NCI-H345 treated with DMSO at 0.1 percent for 48 hours (cell line): ENCODE measurements around the gene CRTAC1.
A peak's percentile ranks its signal among the peaks of the same experiment; 100 is the strongest.

Experiments used
- DNase-seq: peaks from one replicate; lab custom pipeline; 2025; ENCODE audit not compliant: unreplicated experiment; lab: John Stamatoyannopoulos, UW

The CRTAC1 gene

GRCh38 chr10:97924678-97925077 is 105.7 kb downstream of the CRTAC1 start:
- no peak for DNase-seq

DNA sequence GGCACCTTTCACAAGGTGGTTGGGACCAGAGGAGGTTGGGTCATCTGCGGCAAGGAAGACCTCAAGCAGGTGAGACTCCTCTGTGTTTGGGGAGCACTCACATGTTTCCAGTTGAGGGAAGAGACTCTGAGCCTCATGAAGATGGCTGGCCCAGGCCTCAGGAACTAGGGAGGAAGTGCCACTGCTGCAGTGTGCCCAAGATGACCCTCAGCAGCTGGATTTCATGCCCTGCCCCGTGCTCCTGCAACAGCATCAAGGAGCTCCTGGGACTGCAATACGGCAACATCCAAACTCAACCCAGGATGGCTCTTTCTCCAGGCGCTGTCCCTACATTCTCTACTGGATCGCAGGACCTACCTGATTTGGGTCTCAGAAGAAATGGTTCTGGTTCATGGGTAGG is 106.9 kb downstream of the CRTAC1 start:
- DNase-seq: no peak

DNA sequence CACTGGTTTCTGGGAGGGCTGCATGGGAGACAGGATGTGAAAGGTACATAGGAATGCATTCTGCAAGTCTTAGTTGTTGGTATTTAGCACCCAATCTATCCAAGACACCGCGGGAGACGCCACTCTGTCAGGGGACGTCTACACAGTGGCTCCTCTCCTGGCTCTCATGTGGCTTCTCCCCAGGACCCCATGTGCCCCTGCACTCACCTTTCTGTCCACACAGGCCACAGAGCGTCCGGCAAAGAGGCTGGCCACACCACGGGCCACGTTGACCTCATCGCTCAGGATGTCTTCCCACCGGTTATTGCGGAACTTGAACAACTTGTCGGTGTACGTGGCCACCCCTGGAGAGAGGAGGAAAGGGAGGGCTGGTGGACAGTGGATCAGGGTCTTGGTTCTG is 107.4 kb downstream of the CRTAC1 start:
- no peak for DNase-seq

DNA sequence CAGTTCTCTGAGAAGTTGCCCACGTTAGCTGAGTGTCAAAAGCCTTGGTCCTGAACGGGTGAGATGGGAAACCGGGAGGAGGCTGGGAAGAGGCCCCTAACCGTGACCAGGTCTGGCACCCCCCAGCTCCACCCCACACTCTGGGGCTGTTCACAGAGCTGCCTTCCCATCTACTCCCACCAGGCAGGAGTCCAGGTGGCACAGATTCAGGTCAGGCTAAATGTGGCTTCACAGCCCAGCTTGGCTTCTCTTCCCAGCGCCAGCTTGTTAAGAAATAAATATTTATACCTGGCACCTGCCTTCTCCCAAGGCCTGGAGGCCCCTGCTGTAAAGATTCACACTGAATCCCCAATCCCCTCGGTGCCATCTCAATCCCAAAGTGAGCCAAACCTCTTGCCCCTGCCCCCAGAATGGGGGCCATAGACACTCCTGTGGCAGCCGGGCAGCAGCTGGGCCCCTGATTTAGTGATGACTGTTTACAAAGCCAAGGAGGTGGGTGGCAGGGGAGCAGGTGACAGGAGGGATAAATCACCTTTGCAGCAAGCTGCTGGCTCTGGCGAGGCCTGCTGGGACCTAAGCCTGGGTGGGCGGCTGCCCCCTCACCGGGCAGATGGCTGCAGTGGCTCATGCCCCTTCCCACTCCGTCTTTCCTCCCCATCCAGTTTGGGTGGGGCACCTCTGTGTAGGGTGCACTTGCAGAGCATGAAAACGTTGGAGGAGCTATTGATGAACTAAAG is 108.2 kb downstream of the CRTAC1 start:
- DNase-seq: no peak

DNA sequence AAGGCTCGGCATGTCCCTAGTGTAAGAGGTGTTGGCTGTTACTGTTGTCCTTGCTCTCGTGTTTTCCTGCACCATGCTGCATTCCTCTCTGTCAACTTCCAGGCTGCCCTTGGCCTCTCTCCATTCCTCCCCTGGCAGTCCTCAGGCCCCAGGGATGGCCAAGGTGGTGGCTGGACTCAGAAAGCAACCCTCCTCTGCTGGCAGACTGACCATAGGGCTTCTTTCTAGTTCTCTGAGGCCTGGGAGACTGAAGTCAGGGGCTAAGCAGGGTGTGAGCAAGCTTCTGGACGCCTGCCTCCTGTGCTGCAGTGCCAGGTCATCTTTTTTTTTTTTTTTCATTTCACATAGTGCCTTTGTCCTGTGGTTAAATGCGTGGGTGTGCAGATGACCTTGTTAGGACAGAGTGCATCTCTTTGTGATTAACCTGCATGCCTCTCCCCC is 108.8 kb downstream of the CRTAC1 start:
- no peak for DNase-seq

GRCh38 chr10:97920865-97921264 is 109.6 kb downstream of the CRTAC1 start:
- DNase-seq: no peak

- DNase-seq: no peak
These were observed 111.4 kb downstream of the CRTAC1 start for GRCh38 chr10:97919012-97919411.

DNA sequence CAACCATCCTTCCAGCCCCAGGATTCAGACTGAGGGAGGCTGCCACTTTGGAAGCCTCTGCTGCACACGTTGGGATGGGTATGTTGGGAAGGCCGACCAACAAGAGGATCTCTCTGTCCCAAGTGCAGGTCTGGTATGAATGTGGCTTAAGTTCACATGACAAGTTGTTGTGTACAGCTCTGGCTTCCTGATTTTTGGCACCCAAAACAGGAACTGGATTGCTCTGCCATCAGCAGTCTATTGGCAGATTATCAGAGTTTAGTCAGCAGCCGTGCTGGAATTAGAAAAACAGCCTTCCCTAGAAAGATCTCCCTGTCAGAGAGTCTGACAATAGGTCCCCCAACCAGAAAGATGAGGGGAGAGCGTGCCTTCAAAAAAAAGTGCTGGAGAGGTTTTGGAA is 113.8 kb downstream of the CRTAC1 start:
- DNase-seq: no peak

GRCh38 chr10:97915346-97916131 is 114.9 kb downstream of the CRTAC1 start:
- no peak for DNase-seq

DNA sequence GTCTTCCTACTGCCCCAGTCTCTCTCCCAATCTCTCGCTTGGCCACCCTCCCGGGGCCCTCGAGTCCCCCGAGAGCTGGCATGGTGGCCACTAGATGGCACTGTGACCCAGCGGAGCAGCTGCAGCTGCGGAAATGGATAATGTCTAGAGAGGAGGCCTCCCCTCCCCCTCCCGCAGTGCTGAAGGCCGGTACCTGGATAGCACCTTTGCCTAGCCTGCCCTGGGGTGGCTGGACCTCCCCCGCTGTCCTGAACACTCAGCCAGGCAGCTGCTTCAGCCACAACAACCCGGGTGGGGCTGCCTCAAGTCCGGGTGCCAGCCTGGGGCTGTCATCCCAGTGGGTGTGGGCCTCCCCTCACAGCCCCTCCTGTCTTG is 115.6 kb downstream of the CRTAC1 start:
- peak; percentile 14 for DNase-seq

- no peak for DNase-seq
These were observed 116.1 kb downstream of the CRTAC1 start for GRCh38 chr10:97914171-97914836.

- no peak for DNase-seq
These were observed 116.8 kb downstream of the CRTAC1 start for GRCh38 chr10:97913614-97914013.

- no peak for DNase-seq
These were observed 117.2 kb downstream of the CRTAC1 start for GRCh38 chr10:97913193-97913592.

GRCh38 chr10:97911217-97911616 is 119.2 kb downstream of the CRTAC1 start:
- no peak for DNase-seq

GRCh38 chr10:97910661-97911060 is 119.8 kb downstream of the CRTAC1 start:
- DNase-seq: no peak

DNA sequence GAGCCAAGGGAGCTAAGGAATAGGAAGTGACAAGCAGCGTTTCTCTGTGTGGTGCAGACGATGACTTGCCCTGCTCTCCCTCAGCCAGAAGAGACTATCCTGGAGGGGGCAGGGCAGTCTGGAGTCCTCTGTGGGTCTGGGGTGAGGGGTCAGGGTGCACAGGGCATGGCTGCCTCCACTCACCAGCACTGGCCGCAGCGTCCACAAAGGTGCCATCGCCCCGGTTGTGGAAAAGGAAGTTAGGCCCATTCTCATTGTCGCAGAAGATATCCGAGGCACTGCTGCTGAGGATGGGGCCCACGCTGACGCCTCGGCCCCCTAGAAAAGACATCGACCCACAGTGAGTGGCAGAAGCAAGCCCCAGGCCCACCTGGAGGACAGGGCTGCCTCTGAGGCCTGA is 122.6 kb downstream of the CRTAC1 start:
- no peak for DNase-seq

GRCh38 chr10:97907211-97907610 is 123.2 kb downstream of the CRTAC1 start:
- DNase-seq: no peak

DNA sequence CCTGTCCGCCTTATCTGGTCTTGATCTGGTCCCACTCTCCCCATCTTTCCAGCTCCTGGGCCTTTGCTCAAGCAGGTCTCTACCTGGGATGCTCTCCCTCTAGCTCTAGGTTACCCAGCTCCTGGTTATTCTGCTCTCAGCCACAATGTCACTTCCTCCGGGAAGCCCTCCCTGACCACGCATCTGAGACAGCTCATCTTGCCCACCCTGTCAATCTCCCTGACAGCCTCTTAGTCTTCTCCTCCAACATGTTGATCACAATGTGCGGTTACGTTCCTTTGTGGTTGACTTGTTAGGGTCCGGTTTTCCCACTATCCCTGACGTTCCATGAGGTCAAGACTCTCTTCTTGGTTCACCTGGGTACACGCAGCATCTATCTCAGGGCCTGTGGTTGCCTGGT is 125.1 kb downstream of the CRTAC1 start:
- no peak for DNase-seq

DNA sequence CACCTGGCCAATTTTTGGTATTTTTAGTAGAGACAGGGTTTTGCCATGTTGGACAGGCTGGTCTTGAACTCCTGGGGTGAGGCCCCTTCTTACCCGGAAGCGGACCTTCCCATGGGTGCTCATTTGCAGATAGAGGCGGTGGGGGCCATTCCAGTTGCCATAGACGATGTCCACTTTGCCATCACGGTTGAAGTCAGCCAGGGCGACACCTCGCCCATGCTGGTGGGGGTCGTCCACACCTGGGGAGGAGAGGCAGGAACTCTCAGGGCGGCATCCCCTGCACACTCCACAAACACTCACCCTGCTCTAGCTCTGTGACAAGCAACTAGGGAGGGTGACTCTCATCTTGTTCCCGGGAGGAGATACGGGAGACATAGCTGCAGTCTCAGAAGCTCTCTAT is 125.8 kb downstream of the CRTAC1 start:
- no peak for DNase-seq

DNA sequence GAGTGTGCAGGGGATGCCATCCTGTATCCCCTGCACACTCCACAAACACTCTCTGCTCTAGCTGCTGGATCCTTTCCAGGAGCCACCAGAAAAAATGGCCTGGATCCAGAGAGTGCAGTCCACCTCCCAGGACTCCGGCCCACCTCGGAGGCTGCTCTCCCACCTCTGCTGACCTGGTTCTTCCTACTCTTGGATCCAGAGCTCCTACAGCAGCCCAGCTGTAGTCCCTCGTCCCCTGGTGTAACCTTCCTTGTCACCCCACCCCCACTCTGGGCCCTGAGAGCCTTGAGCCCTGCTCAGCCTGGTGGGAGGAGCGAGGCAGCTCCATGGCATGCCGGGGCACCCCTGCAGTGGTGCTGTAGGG is 126.4 kb downstream of the CRTAC1 start:
- DNase-seq: no peak

DNA sequence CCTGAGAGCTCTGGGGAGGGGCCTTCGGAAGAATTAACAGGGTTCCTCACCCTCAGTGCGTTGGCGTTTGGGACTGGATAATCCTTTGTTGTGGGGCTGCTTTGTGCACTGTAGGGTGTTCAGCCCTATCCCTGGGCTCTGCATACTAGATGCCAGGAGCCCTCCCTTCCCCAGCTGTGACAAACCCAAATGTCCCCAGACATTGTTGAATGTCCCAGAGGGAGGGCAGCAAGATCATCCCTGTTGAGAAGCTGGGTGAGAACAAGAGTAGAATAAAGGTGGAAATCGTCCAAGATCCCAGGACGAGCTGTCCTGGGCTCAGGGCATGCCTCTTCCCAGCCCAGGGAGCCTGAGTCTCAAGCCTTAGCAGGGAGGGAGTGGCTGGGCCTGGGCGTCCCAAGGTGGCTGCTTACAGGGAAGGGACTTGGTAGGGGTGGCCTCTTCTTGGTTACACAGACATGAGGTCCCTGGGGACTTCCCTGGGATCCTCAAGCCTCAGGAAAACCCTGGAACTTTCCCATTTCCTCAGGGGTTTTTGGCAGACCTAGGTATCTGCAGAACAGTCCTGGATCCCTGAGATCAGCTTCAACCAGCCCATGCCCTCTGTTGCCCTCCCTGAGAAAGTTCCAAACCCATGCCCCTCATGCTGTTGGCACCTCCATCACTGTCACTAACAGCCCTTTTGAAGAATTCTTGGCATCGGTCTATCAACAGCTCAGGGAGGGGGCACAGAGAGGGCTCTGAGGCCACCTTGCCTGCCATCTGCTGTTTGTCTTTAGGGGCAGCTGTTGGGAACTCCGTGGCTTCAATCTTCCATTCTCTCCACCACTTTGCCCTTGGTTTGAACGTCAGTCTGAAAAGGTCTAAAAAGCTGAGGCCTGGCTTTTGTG is 127.0 kb downstream of the CRTAC1 start:
- no peak for DNase-seq
